ENCODE data around the gene SLC16A5. TPM values are rescaled to one million over a fixed set of nuclear protein-coding genes. Genes with fewer than 3 reads are reported as not detected.

Gene SLC16A5
- total RNA-seq, 6 experiments from 2014 or later = 1.2 to 3.7 (median 1.7) TPM

GRCh38 chr17:75075597-75076336, 12.0 kb upstream of the SLC16A5 start:
- 41% methylated on average over 3 of the region's 4 CpGs for WGBS (ENCODE audit: insufficient coverage, low coverage, low lambda C conversion rate, missing lambda C conversion rate)
- no peak for ATAC-seq
- intact Hi-C loops (cut with DNase I) = no loop called here

GRCh38 chr17:75077072-75077495, 10.7 kb upstream of the SLC16A5 start:
- intact Hi-C loops (cut with DNase I) = no loop called here
- ATAC-seq (peak; percentile 67 to 85 (median 82)), DNase-seq (peak; percentile 88 to 93 (median 90))
- 0% methylated on average over 1 of the region's 30 CpGs for WGBS (ENCODE audit: insufficient coverage, low coverage, low lambda C conversion rate, missing lambda C conversion rate)
- Histone ChIP-seq H3K36me3 (no peaks in the 10 kb centered on the region), H3K4me1 (peaks cover 0 to 31% (median 15%) of the 10 kb centered on the region in 4 donors), H3K4me3 (peak overlapping the region; percentile 46 to 60 (median 56)), H3K27ac (peak overlapping the region; percentile 77 to 91 (median 79)), H3K27me3 (no peaks in the 10 kb centered on the region), H3K9me3 (no peaks in the 10 kb centered on the region)
- TF ChIP-seq CTCF (IDR thresholded peaks at IDR 0.05) (no peak), POLR2A (IDR thresholded peaks at IDR 0.05) (peak; percentile 52)

More at GRCh38 chr17:75075597-75076336, 12.0 kb upstream of the SLC16A5 start:
- TF ChIP-seq CTCF (IDR thresholded peaks at IDR 0.05) (no peak), POLR2A (IDR thresholded peaks at IDR 0.05) (no peak)
- Histone ChIP-seq H3K36me3 (no peaks in the 10 kb centered on the region), H3K4me1 (peaks cover 0 to 31% (median 15%) of the 10 kb centered on the region in 4 donors), H3K4me3 (no peak overlapping the region), H3K27me3 (no peaks in the 10 kb centered on the region), H3K27ac (no peak overlapping the region), H3K9me3 (no peaks in the 10 kb centered on the region)
- DNase-seq = no peak

GRCh38 chr17:75077496-75078283, 10.1 kb upstream of the SLC16A5 start:
- peaks cover 0 to 31% (median 15%) of the 10 kb centered on the region in 4 donors for H3K4me1 ChIP-seq
- ATAC-seq (peak; percentile 61 to 87 (median 82)), DNase-seq (peak; percentile 83 to 87 (median 86))
- H3K27ac ChIP-seq = peak overlapping the region; percentile 77 to 91 (median 79)
- no peaks in the 10 kb centered on the region for H3K36me3 ChIP-seq
- no peaks in the 10 kb centered on the region for H3K9me3 ChIP-seq
- 20% methylated on average over 1 of the region's 53 CpGs for WGBS (ENCODE audit: insufficient coverage, low coverage, low lambda C conversion rate, missing lambda C conversion rate)
- peak overlapping the region; percentile 46 to 60 (median 56) for H3K4me3 ChIP-seq
- intact Hi-C loops (cut with DNase I) = no loop called here
- no peaks in the 10 kb centered on the region for H3K27me3 ChIP-seq
- TF ChIP-seq CTCF (IDR thresholded peaks at IDR 0.05) (peak in 3 of 4 donors; percentile 16 to 23 (median 18)), POLR2A (IDR thresholded peaks at IDR 0.05) (peak; percentile 20)

- ATAC-seq = peak in 1 of 4 donors; percentile 22
- Histone ChIP-seq H3K27ac (peak overlapping the region; percentile 77 to 91 (median 79)), H3K4me1 (peaks cover 0 to 39% (median 18%) of the 10 kb centered on the region in 4 donors), H3K4me3 (peak overlapping the region in 2 of 3 donors; percentile 46 to 60), H3K27me3 (no peaks in the 10 kb centered on the region), H3K9me3 (no peaks in the 10 kb centered on the region), H3K36me3 (no peaks in the 10 kb centered on the region)
- no peak for DNase-seq
- intact Hi-C loops (cut with DNase I) = no loop called here
- TF ChIP-seq POLR2A (IDR thresholded peaks at IDR 0.05) (no peak), CTCF (IDR thresholded peaks at IDR 0.05) (no peak)
- WGBS (ENCODE audit: insufficient coverage, low coverage, low lambda C conversion rate, missing lambda C conversion rate) = 30% methylated on average over 11 of the region's 17 CpGs
Observed at GRCh38 chr17:75078284-75079022, 9.3 kb upstream of the SLC16A5 start.
